GM23338 (cell line): ENCODE data around the gene TCHH.

Experiments
- CREB1 ChIP-seq: fragments of 250-450 bp; sonication (Bioruptor Pico); IDR thresholded peaks from 2 replicates; pipeline ENCODE4 v1.5.0; 2020; ENCODE audit warnings: low read depth, mild to moderate bottlenecking, moderate library complexity
- CTCF ChIP-seq, 2 experiments: fragments of 200-600 bp in 1 of 2; sonication (generic) in 1 of 2; conservative IDR thresholded peaks; 2 replicates each; pipeline versions ENCODE4 v1.5.1 to v1.6.1; 2016 to 2017; ENCODE audit warnings: antibody characterized with exemption in 2 of 2, low read depth in 2 of 2, mild to moderate bottlenecking in 2 of 2, moderate library complexity in 1 of 2
- JUNB ChIP-seq: IDR thresholded peaks from one replicate; pipeline ENCODE4 v1.6.1; 2016; ENCODE audit warnings: antibody characterized with exemption; ENCODE audit not compliant: unreplicated experiment
- POLR2AphosphoS5 ChIP-seq: IDR thresholded peaks from 2 replicates; pipeline ENCODE4 v1.6.1; 2016; ENCODE audit warnings: antibody characterized with exemption, low read depth
- TF ChIP-seq, protein P1 (sequence below): IDR thresholded peaks from one replicate; pipeline ENCODE4 v1.6.1; 2018; ENCODE audit warnings: antibody characterized with exemption; ENCODE audit not compliant: unreplicated experiment

GRCh38 chr1:152084853-152085252 lies 30.4 kb downstream of the TCHH start:
- TF ChIP-seq JUNB (no peak), CTCF (conservative IDR thresholded peaks at IDR 0.05; ENCODE audit: low read depth in 2 of 2) (no peak), POLR2AphosphoS5 (no peak), CREB1 (CRISPR knock-in tag) (no peak)
- TF ChIP-seq, protein P1, sequence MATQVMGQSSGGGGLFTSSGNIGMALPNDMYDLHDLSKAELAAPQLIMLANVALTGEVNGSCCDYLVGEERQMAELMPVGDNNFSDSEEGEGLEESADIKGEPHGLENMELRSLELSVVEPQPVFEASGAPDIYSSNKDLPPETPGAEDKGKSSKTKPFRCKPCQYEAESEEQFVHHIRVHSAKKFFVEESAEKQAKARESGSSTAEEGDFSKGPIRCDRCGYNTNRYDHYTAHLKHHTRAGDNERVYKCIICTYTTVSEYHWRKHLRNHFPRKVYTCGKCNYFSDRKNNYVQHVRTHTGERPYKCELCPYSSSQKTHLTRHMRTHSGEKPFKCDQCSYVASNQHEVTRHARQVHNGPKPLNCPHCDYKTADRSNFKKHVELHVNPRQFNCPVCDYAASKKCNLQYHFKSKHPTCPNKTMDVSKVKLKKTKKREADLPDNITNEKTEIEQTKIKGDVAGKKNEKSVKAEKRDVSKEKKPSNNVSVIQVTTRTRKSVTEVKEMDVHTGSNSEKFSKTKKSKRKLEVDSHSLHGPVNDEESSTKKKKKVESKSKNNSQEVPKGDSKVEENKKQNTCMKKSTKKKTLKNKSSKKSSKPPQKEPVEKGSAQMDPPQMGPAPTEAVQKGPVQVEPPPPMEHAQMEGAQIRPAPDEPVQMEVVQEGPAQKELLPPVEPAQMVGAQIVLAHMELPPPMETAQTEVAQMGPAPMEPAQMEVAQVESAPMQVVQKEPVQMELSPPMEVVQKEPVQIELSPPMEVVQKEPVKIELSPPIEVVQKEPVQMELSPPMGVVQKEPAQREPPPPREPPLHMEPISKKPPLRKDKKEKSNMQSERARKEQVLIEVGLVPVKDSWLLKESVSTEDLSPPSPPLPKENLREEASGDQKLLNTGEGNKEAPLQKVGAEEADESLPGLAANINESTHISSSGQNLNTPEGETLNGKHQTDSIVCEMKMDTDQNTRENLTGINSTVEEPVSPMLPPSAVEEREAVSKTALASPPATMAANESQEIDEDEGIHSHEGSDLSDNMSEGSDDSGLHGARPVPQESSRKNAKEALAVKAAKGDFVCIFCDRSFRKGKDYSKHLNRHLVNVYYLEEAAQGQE: no peak
